ENCODE data around the gene RPL22. TPM values are rescaled to one million over a fixed set of nuclear protein-coding genes. Genes with fewer than 3 reads are reported as not detected.

RPL22 gene
- total RNA-seq, 1 experiment from 2014 or later = 494 TPM

DNA sequence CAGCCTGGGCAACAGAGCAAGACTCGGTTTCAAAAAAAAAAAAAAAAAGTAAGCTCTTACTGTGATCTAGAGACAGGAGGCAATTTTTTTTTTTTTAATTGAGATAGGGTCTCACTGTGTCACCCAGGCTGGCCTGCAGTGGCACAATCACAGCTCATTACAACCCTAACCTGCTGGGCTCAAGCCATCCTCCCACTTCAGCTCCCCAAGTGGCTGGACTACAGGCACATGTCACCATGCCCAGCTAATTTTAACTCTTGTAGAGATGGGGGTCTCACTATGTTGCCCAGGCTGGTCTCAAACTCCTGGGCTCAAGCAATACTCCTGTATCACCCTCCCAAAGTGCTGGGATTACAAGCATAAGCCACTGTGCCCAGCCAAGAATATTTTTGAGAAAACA is 7.4 kb downstream of the RPL22 start:
- no peak for DNase-seq (ENCODE audit: low spot score)
- Histone ChIP-seq H3K27ac (ENCODE audit: low read depth, low read length, poor library complexity, severe bottlenecking) (no peak overlapping the region), H3K4me1 (ENCODE audit: insufficient read depth, low read length, poor library complexity, severe bottlenecking) (no peaks in the 10 kb centered on the region), H3K36me3 (ENCODE audit: insufficient read depth, low read length, poor library complexity, severe bottlenecking) (peaks cover 96% of the 10 kb centered on the region), H3K9me3 (ENCODE audit: low read depth, low read length, poor library complexity, severe bottlenecking) (no peaks in the 10 kb centered on the region), H3K4me3 (ENCODE audit: low read depth, low read length, poor library complexity, severe bottlenecking) (no peak overlapping the region), H3K27me3 (replicated peaks; ENCODE audit: insufficient read depth, low read depth, low read length, poor library complexity) (no peaks in the 10 kb centered on the region)
- POLR2A ChIA-PET (ENCODE audit: low non-redundant PET) = no interaction called here
- TF ChIP-seq EZH2 (IDR thresholded peaks at IDR 0.05; ENCODE audit: borderline replicate concordance, low read depth, low read length, poor library complexity, severe bottlenecking) = no peak
- TF ChIP-seq, protein P1, sequence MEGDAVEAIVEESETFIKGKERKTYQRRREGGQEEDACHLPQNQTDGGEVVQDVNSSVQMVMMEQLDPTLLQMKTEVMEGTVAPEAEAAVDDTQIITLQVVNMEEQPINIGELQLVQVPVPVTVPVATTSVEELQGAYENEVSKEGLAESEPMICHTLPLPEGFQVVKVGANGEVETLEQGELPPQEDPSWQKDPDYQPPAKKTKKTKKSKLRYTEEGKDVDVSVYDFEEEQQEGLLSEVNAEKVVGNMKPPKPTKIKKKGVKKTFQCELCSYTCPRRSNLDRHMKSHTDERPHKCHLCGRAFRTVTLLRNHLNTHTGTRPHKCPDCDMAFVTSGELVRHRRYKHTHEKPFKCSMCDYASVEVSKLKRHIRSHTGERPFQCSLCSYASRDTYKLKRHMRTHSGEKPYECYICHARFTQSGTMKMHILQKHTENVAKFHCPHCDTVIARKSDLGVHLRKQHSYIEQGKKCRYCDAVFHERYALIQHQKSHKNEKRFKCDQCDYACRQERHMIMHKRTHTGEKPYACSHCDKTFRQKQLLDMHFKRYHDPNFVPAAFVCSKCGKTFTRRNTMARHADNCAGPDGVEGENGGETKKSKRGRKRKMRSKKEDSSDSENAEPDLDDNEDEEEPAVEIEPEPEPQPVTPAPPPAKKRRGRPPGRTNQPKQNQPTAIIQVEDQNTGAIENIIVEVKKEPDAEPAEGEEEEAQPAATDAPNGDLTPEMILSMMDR (conservative IDR thresholded peaks at IDR 0.05; ENCODE audit: low read depth, low read length) = no peak
- no TSS peak for BruUV-seq (replicated peaks)
- intact Hi-C loops (cut with micrococcal nuclease; ENCODE audit: unreplicated experiment) = no loop called here
- CTCF ChIA-PET = no interaction called here

DNA sequence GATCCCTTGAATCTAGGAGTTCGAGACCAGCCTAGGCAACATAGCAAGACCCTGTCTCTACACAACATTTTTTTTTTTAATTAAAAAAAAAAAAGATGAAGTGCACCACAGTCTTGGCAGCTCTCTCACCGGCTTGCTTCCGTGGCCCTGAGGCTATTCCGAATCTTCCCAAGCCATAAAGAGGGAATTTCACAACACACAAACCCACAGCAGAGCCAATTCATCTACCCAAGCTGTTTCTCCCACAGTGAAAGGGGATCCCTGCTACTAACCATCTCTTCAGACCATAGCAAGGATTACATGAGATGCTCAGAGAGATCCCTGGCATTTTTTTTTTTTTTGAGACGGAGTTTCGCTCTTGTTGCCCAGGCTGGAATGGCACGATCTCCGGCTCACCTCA is 10.9 kb downstream of the RPL22 start:
- Histone ChIP-seq H3K9me3 (ENCODE audit: low read depth, low read length, poor library complexity, severe bottlenecking) (no peaks in the 10 kb centered on the region), H3K27me3 (replicated peaks; ENCODE audit: insufficient read depth, low read depth, low read length, poor library complexity) (no peaks in the 10 kb centered on the region), H3K4me1 (ENCODE audit: insufficient read depth, low read length, poor library complexity, severe bottlenecking) (peaks cover 4% of the 10 kb centered on the region), H3K4me3 (ENCODE audit: low read depth, low read length, poor library complexity, severe bottlenecking) (no peak overlapping the region), H3K36me3 (ENCODE audit: insufficient read depth, low read length, poor library complexity, severe bottlenecking) (peaks cover 77% of the 10 kb centered on the region), H3K27ac (ENCODE audit: low read depth, low read length, poor library complexity, severe bottlenecking) (no peak overlapping the region)
- no peak for DNase-seq (ENCODE audit: low spot score)
- intact Hi-C loops (cut with micrococcal nuclease; ENCODE audit: unreplicated experiment) = no loop called here
- BruUV-seq (replicated peaks) = no TSS peak
- TF ChIP-seq, protein P1 (conservative IDR thresholded peaks at IDR 0.05; ENCODE audit: low read depth, low read length) = no peak
- TF ChIP-seq EZH2 (IDR thresholded peaks at IDR 0.05; ENCODE audit: borderline replicate concordance, low read depth, low read length, poor library complexity, severe bottlenecking) = no peak
- ChIA-PET POLR2A (ENCODE audit: low non-redundant PET) (no interaction called here), CTCF (no interaction called here)

DNA sequence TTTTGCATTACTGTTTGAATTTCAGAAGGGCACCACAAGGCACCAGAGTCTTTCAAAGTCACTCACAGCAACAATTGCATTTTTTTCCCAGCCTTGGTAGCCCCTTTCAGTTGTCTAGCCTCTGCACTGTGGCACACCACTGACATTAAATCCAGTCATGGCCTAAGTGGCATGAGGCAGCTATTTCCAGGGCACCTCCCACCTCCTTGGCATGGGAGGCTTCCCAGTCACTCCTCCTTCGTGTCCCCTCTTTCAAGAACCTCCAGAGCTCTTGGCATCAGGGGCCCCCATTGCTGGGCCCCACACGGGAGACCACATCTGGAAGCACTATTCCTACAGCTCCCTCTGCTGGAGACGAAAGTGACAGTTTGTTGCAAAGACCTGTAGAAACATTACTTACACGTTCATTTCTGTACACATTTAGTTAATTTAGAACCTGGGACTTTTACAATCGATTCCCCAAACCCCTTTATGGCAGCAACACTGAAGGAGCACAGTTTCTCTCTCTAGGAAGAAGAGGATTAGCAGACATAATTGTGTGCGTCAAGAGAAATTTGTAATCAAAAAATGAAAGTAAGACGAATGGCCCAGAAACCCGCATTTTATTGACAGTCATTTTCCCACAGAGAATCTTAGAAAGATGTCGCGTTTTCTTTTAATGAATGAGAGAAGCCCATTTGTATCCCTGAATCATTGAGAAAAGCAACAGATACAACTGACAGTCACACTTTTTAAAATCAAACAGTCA is 13.6 kb downstream of the RPL22 start:
- no TSS peak for BruUV-seq (replicated peaks)
- peaks cover 8% of the 10 kb centered on the region for H3K4me1 ChIP-seq (ENCODE audit: insufficient read depth, low read length, poor library complexity, severe bottlenecking)
- H3K36me3 ChIP-seq (ENCODE audit: insufficient read depth, low read length, poor library complexity, severe bottlenecking) = peaks cover 54% of the 10 kb centered on the region
- DNase-seq (ENCODE audit: low spot score) = peak; percentile 71
- ChIA-PET CTCF (interaction anchor here (0.6 to 1.4 kb wide), 5 partner anchors 20 to 192 kb away, joined by 3 to 9 read pairs (median 4); partner anchors contain the start of gene RNF207), POLR2A (ENCODE audit: low non-redundant PET) (no interaction called here)
- H3K27me3 ChIP-seq (replicated peaks; ENCODE audit: insufficient read depth, low read depth, low read length, poor library complexity) = peaks cover 8% of the 10 kb centered on the region
- TF ChIP-seq EZH2 (IDR thresholded peaks at IDR 0.05; ENCODE audit: borderline replicate concordance, low read depth, low read length, poor library complexity, severe bottlenecking) = no peak
- TF ChIP-seq, protein P1 (conservative IDR thresholded peaks at IDR 0.05; ENCODE audit: low read depth, low read length) = peak; percentile 76
- intact Hi-C loops (cut with micrococcal nuclease; ENCODE audit: unreplicated experiment) = no loop called here
- H3K27ac ChIP-seq (ENCODE audit: low read depth, low read length, poor library complexity, severe bottlenecking) = no peak overlapping the region
- no peaks in the 10 kb centered on the region for H3K9me3 ChIP-seq (ENCODE audit: low read depth, low read length, poor library complexity, severe bottlenecking)
- H3K4me3 ChIP-seq (ENCODE audit: low read depth, low read length, poor library complexity, severe bottlenecking) = no peak overlapping the region
